H1 (cell line): ENCODE measurements around the gene GTSF1L.

ENCODE experiments used
- BACH1 ChIP-seq: IDR thresholded peaks from 2 replicates; pipeline ENCODE4 v1.6.1; 2012; ENCODE audit warnings: low read length, improper control_type of control experiment
- POLR2A ChIP-seq, 2 experiments: IDR thresholded peaks; 1 replicate in 1 of 2; 2 replicates in 1 of 2; pipeline ENCODE4 v1.6.1; 2011; ENCODE audit warnings: low read depth in 2 of 2, low read length in 2 of 2, mild to moderate bottlenecking in 2 of 2; ENCODE audit errors: control extremely low read depth in 1 of 2

DNA sequence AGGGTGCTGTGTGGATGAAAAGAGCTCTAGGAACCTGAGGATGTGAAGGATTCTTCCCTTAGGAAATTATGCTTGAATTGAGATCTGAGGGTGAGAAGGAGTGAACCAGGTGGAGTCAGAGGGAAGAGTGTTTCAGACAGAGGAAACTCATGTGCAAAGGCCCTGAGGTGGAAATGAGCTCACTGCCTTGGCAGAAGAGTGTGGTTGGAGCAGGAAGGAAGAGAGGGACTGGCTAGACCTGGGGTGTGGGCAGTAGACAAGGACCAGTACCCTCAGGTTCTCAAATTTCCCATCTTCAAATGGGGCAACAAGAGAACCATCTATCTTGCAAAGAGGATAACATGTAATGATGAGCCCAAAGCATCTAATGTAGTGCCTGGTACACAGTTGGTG, 24.0 kb upstream of the GTSF1L start:
- no peak for TF ChIP-seq POLR2A (IDR thresholded peaks at IDR 0.05; ENCODE audit: control extremely low read depth in 1 of 2, low read depth in 2 of 2, low read length in 2 of 2)
- TF ChIP-seq BACH1, result no peak
